K562 (cell line): Measurements from ENCODE around the gene MAB21L2. TPM values are rescaled to one million over a fixed set of nuclear protein-coding genes. Genes with fewer than 3 reads are reported as not detected.

Source experiments
- ATAC-seq: fragments of 200-7000 bp; cut with Tn5 transposase; 3 replicates; pipeline ENCODE4 v1.9.1; 2020; ENCODE audit warnings: moderate library complexity
- BruUV-seq: library from RNA; stranded (reverse); fragments of 400-500 nt; replicated peaks from 2 replicates; lab custom pipeline; 2021; lab: Mats Ljungman, UMichigan
- CTCF ChIA-PET: fragments of 300-600 bp; formaldehyde crosslinking; extraction: SDS; loops from one replicate; lab custom pipeline; 2021; ENCODE audit warnings: low intra/inter-chr PET ratio; lab: Yijun Ruan, JAX
- POLR2A ChIA-PET: fragments of 300-600, 350-650 bp; sonication (Branson Sonifier 250); formaldehyde crosslinking; extraction: SDS; loops from one replicate; lab custom pipeline; 2021; ENCODE audit warnings: antibody characterized with exemption, inconsistent platforms; lab: Yijun Ruan, JAX
- DNase-seq, 4 experiments: peaks; one replicate each; pipeline versions ENCODE4 v3.0.0 to v3.0.0-alpha.2; 2011 to 2018; ENCODE audit warnings: low spot score in 3 of 4, mixed read lengths in 3 of 4; ENCODE audit errors: extremely low read depth in 1 of 4
- FAIRE-seq: peaks from 2 replicates; lab custom pipeline; 2011; peaks lifted over from hg19 to GRCh38; lab: Jason Lieb, UNC
- H2AFZ ChIP-seq: 2 replicates; pipeline ENCODE4 v1.6.0; 2011; ENCODE audit warnings: low read depth, low read length, control low read depth, inconsistent platforms
- H3K27ac ChIP-seq: fragments of 200-600 bp; 3 replicates; pipeline ENCODE4 v1.8.0; 2011; ENCODE audit warnings: low read depth, mild to moderate bottlenecking, control low read depth, inconsistent platforms, low read length, moderate library complexity, mixed read lengths; ENCODE audit errors: extremely low read depth
- H3K27me3 ChIP-seq, 2 experiments: fragments of 300-600 bp in 1 of 2; 2 replicates in 1 of 2; 3 replicates in 1 of 2; pipeline versions ENCODE4 v1.6.0 to v1.8.0; 2011; ENCODE audit warnings: inconsistent platforms in 2 of 2, low read length in 2 of 2, mild to moderate bottlenecking in 1 of 2, mixed read lengths in 1 of 2, moderate library complexity in 1 of 2; ENCODE audit not compliant: control insufficient read depth in 2 of 2, insufficient read depth in 2 of 2
- H3K36me3 ChIP-seq: fragments of 300-600 bp; 3 replicates; pipeline ENCODE4 v1.8.0; 2011; ENCODE audit warnings: mild to moderate bottlenecking, low read length, inconsistent platforms; ENCODE audit not compliant: control insufficient read depth, insufficient read depth
- H3K4me1 ChIP-seq, 2 experiments: fragments of 200-600 bp in 1 of 2; replicated peaks in 1 of 2; 2 replicates in 1 of 2; 3 replicates in 1 of 2; pipeline versions ENCODE4 v1.5.1 to v1.8.0; 2011; ENCODE audit warnings: inconsistent platforms in 2 of 2, low read length in 2 of 2, mild to moderate bottlenecking in 1 of 2, mixed read lengths in 1 of 2, moderate library complexity in 1 of 2; ENCODE audit not compliant: control insufficient read depth in 2 of 2, insufficient read depth in 2 of 2
- H3K4me2 ChIP-seq: 2 replicates; pipeline ENCODE4 v1.6.1; 2011; ENCODE audit warnings: low read length, control low read depth, inconsistent platforms, mixed read lengths; ENCODE audit not compliant: insufficient read depth
- H3K4me3 ChIP-seq: fragments of 200-600 bp; sonication (generic), shearing (Covaris generic); 2 replicates; pipeline ENCODE4 v1.5.1; 2016; ENCODE audit warnings: control low read depth, inconsistent platforms
- H3K79me2 ChIP-seq: fragments of 200-600 bp; 3 replicates; pipeline ENCODE4 v1.8.0; 2011; ENCODE audit warnings: low read length, inconsistent platforms; ENCODE audit not compliant: control insufficient read depth, insufficient read depth
- H3K9ac ChIP-seq, 2 experiments: 2 replicates each; pipeline versions ENCODE4 v1.6.0 to v1.6.1; 2011; ENCODE audit warnings: low read depth in 2 of 2, low read length in 2 of 2, control low read depth in 1 of 2, inconsistent platforms in 1 of 2, mild to moderate bottlenecking in 1 of 2, mixed read lengths in 1 of 2; ENCODE audit not compliant: insufficient read depth in 1 of 2
- H3K9me1 ChIP-seq: one replicate; pipeline ENCODE4 v1.6.0; 2011; ENCODE audit warnings: inconsistent platforms, mild to moderate bottlenecking, low read length, moderate library complexity; ENCODE audit not compliant: control insufficient read depth, insufficient read depth
- H3K9me3 ChIP-seq: replicated peaks from 2 replicates; pipeline ENCODE4 v1.5.1; 2011; ENCODE audit warnings: low read depth, low read length, inconsistent platforms; ENCODE audit not compliant: control insufficient read depth, insufficient read depth
- H4K20me1 ChIP-seq: replicated peaks from 2 replicates; pipeline ENCODE4 v1.6.1; 2011; ENCODE audit warnings: low read length, inconsistent platforms, mixed read lengths; ENCODE audit not compliant: control insufficient read depth, insufficient read depth
- EZH2 ChIP-seq: IDR thresholded peaks from 2 replicates; pipeline ENCODE4 v1.6.1; 2012; ENCODE audit warnings: low read depth, mild to moderate bottlenecking, inconsistent platforms, low read length, borderline replicate concordance
- KLF13 ChIP-seq: fragments of 450-650 bp; IDR thresholded peaks from 2 replicates; pipeline ENCODE4 v1.6.1; 2016; ENCODE audit warnings: missing genetic modification characterization, low read depth, mild to moderate bottlenecking, missing compliant biosample characterization, moderate library complexity, borderline replicate concordance
- MITF ChIP-seq: IDR thresholded peaks from 2 replicates; pipeline ENCODE4 v1.6.1; 2014; ENCODE audit warnings: antibody characterized with exemption
- SRSF3 ChIP-seq: fragments of 200-400 bp; formaldehyde crosslinking; IDR thresholded peaks from 2 replicates; pipeline ENCODE4 v1.6.1; 2016; ENCODE audit warnings: mild to moderate bottlenecking, low read length, moderate library complexity; ENCODE audit not compliant: insufficient read depth
- TGIF2 ChIP-seq: sonication (generic); formaldehyde crosslinking; IDR thresholded peaks from 2 replicates; pipeline ENCODE4 v1.8.1; 2022; ENCODE audit warnings: mild to moderate bottlenecking, missing genetic modification reagents, moderate library complexity
- THAP12 ChIP-seq: fragments of 250-450 bp; sonication (Bioruptor Pico); IDR thresholded peaks from 2 replicates; pipeline ENCODE4 v1.9.0; 2021; ENCODE audit warnings: mild to moderate bottlenecking, inconsistent platforms
- WGBS: fragments of 100-300 bp; shearing (Covaris generic); methylation state at CpG from one replicate; pipeline ENCODE4 v1.1.6; 2016; ENCODE audit warnings: low coverage, mixed read lengths; ENCODE audit not compliant: insufficient coverage; ENCODE audit errors: missing lambda C conversion rate; 5-methylcytosine and 5-hydroxymethylcytosine counted together
- in situ Hi-C: fragments of 300-500 bp; cut with MboI; formaldehyde crosslinking; loops from 4 replicates; pipeline ENCODE4 v1.15.0; 2018; ENCODE audit warnings: inconsistent platforms, mixed read lengths
- intact Hi-C: fragments of 100-400 bp; cut with micrococcal nuclease; formaldehyde crosslinking; loops from 2 replicates; pipeline ENCODE4 v1.14.2; 2022
- polyA plus RNA-seq, 8 experiments: library from polyadenylated mRNA; depleted of rRNA in 4 of 8; stranded (reverse) in 5 of 8; unstranded in 3 of 8; fragments of >200 nt; fragmentation: Nextera tagmentation in 2 of 8; fragmentation: Illumina TruSeq in 1 of 8; extraction: Ambion mirVana in 2 of 8; extraction: Trizol in 1 of 8; gene quantifications; 2 replicates each; pipeline versions ENCODE4 v1.2.1 to v1.2.3, GENCODE V29; 2011 to 2014; ENCODE audit warnings: inconsistent platforms in 1 of 8, missing spikeins in 1 of 8
- total RNA-seq, 7 experiments: library from RNA; depleted of rRNA in 6 of 7; stranded (reverse); fragments of >200 nt in 6 of 7; fragmentation: Illumina TruSeq in 2 of 7; extraction: Trizol in 2 of 7; gene quantifications; 2 replicates each; pipeline versions ENCODE4 v1.2.1 to v1.2.3, GENCODE V29; 2011 to 2021; ENCODE audit warnings: low replicate concordance in 1 of 7
- TF ChIP-seq, protein P1 (sequence below): fragments of 200-400 bp; formaldehyde crosslinking; IDR thresholded peaks from 2 replicates; pipeline ENCODE4 v1.6.1; 2017; ENCODE audit warnings: mild to moderate bottlenecking, low read depth, low read length, moderate library complexity

Gene MAB21L2
- total and polyA plus RNA-seq, 9 of the 15 experiments (the other 6 are each of a cell fraction or from before 2014, with no cell fraction given), result not detected

DNA sequence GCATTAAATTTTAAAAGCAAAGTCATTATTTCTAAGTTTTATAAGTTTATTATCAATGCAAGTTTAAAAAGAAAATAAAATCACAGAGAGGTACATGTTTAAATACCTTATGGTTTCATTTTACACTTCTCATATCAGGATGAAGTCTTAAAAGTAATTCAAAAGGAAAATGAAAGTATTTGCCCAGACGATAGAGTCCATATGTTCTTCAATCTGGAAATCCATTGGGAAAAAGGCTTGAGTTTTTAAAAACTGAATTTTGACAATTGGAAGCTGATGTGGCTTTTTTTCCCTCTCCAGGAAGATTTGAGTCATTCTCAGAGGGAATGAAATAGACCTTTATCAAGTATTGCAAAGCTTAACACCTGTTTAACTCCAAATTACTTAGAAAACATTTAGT, 37.1 kb downstream of the MAB21L2 start (continued):
- no peak for TF ChIP-seq SRSF3

- Histone ChIP-seq H3K4me1 (no peaks in the 10 kb centered on the region), H3K4me3 (no peak overlapping the region), H3K4me2 (no peak overlapping the region), H3K9me1 (no peaks in the 10 kb centered on the region), H4K20me1 (no peaks in the 10 kb centered on the region), H3K27ac (no peak overlapping the region), H3K36me3 (no peaks in the 10 kb centered on the region), H3K9ac (no peak overlapping the region), H3K9me3 (no peaks in the 10 kb centered on the region), H2AFZ (no peak overlapping the region), H3K79me2 (no peaks in the 10 kb centered on the region), H3K27me3 (no peaks in the 10 kb centered on the region)
- CTCF ChIA-PET, result no interaction called here
- no TSS peak for BruUV-seq
- DNase-seq (no peak), ATAC-seq (no peak), FAIRE-seq (no peak)
- intact Hi-C loops (no loop called here), in situ Hi-C loops (no loop called here)
- POLR2A ChIA-PET, result no interaction called here
- 86% methylated on average over 1 of the region's 1 CpG for WGBS
- TF ChIP-seq MITF (no peak), KLF13 (tag) (no peak), THAP12 (no peak), EZH2 (no peak), TGIF2 (CRISPR knock-in tag) (no peak)
- TF ChIP-seq, protein P1, sequence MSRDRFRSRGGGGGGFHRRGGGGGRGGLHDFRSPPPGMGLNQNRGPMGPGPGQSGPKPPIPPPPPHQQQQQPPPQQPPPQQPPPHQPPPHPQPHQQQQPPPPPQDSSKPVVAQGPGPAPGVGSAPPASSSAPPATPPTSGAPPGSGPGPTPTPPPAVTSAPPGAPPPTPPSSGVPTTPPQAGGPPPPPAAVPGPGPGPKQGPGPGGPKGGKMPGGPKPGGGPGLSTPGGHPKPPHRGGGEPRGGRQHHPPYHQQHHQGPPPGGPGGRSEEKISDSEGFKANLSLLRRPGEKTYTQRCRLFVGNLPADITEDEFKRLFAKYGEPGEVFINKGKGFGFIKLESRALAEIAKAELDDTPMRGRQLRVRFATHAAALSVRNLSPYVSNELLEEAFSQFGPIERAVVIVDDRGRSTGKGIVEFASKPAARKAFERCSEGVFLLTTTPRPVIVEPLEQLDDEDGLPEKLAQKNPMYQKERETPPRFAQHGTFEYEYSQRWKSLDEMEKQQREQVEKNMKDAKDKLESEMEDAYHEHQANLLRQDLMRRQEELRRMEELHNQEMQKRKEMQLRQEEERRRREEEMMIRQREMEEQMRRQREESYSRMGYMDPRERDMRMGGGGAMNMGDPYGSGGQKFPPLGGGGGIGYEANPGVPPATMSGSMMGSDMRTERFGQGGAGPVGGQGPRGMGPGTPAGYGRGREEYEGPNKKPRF, result no peak
Observed at GRCh38 chr4:150624055-150624454, 42.1 kb downstream of the MAB21L2 start.
